Left colon (tissue), 2 donors: ENCODE measurements around the gene HSF5. TPM values are rescaled to one million over a fixed set of nuclear protein-coding genes. Genes with fewer than 3 reads are reported as not detected.

Experiments used
- ATAC-seq: fragments of 200-7000 bp; cut with Tn5 transposase; one replicate; pipeline ENCODE4 v1.9.1; 2020; ENCODE audit warnings: mild to moderate bottlenecking, moderate library complexity
- DNase-seq, 2 donors: peaks; one replicate each; pipeline ENCODE4 v3.0.0-alpha.2; 2020
- intact Hi-C, 2 donors: fragments of 100-400 bp; cut with DNase I in 1 of 2; cut with micrococcal nuclease in 1 of 2; formaldehyde crosslinking; loops; one replicate each; pipeline versions ENCODE4 v1.11.2 to v1.14.0; 2022; cut with DNase I, micrococcal nuclease
- total RNA-seq, 2 donors: library from RNA; stranded (reverse); fragmentation: NEBNext Ultra II Directional; extraction: Animal tissue kit (Norgen Biotek cat#: 25700); gene quantifications; one replicate each; pipeline ENCODE4 v1.2.1, GENCODE V29; 2021
- donor health status: DM: no; HTN: no; CAD: no.
- donor health status: DM: yes; HTN: yes; CAD: no.

HSF5 gene
- total RNA-seq, 2 donors from 2014 or later: not detected

DNA sequence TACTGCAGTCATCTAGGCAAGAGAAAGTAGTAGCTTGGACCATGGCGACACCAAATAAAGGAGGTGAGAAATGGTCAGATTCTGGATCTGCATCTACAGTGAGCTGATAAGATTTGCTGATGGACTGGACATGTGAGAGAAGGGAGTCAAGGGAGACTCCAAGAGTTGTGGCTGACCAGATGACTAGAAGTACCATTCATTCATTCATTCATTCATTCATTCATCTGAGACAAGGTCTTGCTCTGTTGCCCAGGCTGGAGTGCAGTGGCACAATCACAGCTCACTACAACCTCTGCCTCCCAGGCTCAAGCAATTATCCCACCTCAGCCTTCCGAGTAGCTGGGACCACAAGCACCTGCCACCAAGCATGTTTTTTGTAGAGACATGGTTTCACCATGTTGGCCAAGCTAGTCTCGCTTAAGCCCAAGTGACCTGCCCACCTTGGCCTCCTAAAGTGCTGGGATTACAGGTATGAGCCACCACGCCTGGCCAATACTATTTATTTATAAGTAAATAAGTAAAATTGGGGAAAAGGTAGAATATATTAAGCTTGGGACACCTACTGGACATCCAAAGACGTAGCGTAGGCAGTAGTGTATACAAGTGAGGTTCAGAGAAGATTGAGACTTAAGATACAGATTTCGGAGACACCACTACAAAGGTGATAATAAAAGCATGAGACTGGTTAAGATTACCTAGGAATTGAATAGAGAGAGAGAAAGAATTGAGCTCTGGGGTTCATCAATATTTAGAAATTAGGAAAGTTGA is 55.2 kb downstream of the HSF5 start:
- intact Hi-C loops: no loop called here
- no peak for ATAC-seq
- DNase-seq: no peak

- no peak for ATAC-seq
- DNase-seq: no peak
- intact Hi-C loops: no loop called here
These were observed 60.4 kb downstream of the HSF5 start for GRCh38 chr17:58427807-58428206.

GRCh38 chr17:58421711-58422110 is 66.5 kb downstream of the HSF5 start:
- intact Hi-C loops: no loop called here
- ATAC-seq (no peak), DNase-seq (no peak)

GRCh38 chr17:58420827-58421226 is 67.4 kb downstream of the HSF5 start:
- ATAC-seq (no peak), DNase-seq (no peak)
- intact Hi-C loops: no loop called here

DNA sequence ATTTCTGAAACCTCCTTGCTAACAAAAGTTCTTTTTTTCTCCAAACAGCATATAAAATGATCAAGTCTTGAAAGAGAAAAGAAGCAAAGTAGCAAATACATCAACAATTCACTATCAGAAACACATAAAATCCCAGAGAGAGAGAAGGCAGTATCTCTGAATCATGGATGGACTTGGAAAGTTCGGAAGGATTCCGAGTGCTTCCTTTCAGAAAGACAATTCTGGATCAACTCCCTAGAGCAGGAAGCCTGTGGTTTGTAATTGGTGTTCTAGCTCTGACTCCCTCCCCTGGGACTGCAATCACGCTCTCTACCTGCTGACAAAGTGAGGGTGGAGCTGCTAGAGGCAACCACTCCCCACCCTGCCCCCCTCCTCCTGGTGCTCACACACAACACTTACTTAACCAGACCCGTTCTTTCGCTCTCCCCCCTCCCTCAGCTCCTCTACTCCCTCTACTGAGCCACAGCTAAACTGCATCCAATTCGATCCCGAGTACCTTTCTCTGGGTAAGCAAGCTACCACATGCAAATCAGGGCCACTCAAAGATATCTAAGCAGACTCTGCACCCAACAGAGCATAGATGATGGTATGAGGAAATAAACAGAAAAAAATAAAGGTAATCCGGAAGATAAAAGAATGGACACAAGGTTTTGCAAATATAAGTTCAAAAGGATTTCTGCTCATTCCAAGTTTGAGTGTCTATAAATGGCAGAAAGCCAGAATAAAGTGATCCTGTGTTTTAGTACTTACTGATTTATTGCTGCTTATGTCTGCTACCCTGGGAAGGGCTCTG is 70.7 kb downstream of the HSF5 start, which contains the start of gene RNF43:
RNF43 (minus strand) TSS at position 235 of the 793 bp plus-strand sequence. CDS start 1,957 bp downstream, outside the sequence.
- ATAC-seq (peak; percentile 88), DNase-seq (peak; percentile 94 to 99)
- intact Hi-C loops: no loop called here

- intact Hi-C loops: no loop called here
- ATAC-seq: peak; percentile 8
- peak in 1 of 2 donors; percentile 7 for DNase-seq
These were observed 71.3 kb downstream of the HSF5 start for GRCh38 chr17:58416937-58417299.

- intact Hi-C loops: no loop called here
- ATAC-seq (no peak), DNase-seq (no peak)
These were observed 71.8 kb downstream of the HSF5 start for GRCh38 chr17:58416396-58416795.

- intact Hi-C loops: no loop called here
- peak; percentile 48 to 54 for DNase-seq
- peak; percentile 40 for ATAC-seq
These were observed 72.7 kb downstream of the HSF5 start for GRCh38 chr17:58415371-58416055.

- ATAC-seq (peak; percentile 12), DNase-seq (no peak)
- intact Hi-C loops: no loop called here
These were observed 73.6 kb downstream of the HSF5 start for GRCh38 chr17:58414596-58414997.

DNA sequence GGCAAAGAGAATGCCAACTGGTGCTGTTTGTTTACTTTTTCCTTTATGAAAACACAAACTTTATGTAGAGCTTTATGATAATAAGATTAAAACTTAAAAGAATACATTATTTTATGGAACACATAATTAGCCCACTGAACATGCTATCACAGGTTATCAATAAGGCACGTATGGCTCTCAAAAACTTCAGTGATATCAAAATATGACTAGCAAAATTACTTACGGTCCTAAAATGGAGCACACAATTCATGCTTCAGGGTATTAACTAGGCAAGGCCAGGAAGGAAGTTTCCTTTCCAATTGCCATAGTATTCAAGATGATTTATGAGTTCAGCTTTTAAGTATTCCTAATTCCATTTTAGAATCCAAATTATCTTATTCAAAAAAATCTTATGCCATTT is 74.5 kb downstream of the HSF5 start:
- intact Hi-C loops: no loop called here
- DNase-seq (no peak), ATAC-seq (no peak)

DNA sequence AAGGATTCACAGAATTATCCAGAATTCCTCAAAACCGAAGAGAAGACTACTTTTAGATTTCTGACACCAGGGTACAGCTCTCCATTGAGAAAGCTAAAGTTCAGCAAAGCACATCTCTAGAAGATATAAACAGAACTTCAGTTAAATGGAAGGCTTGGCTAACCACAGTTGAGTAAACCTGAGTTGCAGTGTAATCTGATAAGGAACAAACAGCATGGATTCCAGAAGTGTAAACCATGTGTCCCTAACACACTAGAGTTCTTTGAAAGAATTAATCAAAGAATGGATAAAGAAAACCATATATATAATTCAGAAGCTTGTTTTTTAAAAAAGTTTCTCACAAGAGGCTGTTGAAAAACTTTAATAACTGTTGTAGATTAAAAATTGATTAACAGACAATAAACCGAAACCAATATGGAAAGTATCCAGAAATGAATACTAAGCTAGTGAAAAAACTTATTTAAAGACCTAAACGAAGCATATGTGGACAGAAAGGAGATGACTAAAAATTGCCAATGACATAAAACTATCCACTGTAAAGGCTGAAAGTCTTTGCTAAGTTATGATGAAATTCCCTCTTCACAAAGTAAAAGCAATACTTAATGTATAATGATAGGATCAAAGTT is 75.1 kb downstream of the HSF5 start:
- ATAC-seq (peak; percentile 18), DNase-seq (no peak)
- intact Hi-C loops: no loop called here

DNA sequence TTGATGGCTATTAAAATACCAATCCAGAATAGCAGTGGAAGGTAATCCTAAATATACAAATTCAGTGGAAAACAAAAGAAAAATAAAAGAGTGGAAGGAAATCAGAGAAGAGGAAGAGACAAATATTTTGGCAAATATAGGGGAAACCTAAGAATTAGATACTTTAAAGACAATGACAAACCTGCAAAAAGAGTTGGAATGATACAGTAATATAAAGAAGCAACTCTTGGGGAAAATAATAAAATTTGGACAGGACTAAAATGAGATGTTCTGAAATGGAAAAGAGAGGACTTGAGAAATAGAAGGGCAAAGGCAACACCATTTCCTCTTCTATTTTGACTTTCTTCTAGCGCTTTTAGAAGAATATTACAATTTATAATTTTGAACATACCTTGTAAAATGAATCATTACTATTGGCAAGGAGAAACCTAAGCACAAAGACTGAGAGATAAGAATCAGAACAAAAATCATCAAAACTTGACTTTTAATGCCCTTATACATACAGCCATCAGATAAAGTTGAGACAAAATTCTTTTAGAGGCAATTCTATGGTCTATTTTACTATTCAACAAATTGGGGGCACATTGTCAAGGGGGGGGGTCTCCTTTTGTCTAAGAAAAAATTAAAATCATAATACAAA is 76.0 kb downstream of the HSF5 start:
- DNase-seq: no peak
- ATAC-seq: no peak
- intact Hi-C loops: no loop called here

- ATAC-seq (peak; percentile 15), DNase-seq (no peak)
- intact Hi-C loops: no loop called here
These were observed 76.8 kb downstream of the HSF5 start for GRCh38 chr17:58411408-58411894.

DNA sequence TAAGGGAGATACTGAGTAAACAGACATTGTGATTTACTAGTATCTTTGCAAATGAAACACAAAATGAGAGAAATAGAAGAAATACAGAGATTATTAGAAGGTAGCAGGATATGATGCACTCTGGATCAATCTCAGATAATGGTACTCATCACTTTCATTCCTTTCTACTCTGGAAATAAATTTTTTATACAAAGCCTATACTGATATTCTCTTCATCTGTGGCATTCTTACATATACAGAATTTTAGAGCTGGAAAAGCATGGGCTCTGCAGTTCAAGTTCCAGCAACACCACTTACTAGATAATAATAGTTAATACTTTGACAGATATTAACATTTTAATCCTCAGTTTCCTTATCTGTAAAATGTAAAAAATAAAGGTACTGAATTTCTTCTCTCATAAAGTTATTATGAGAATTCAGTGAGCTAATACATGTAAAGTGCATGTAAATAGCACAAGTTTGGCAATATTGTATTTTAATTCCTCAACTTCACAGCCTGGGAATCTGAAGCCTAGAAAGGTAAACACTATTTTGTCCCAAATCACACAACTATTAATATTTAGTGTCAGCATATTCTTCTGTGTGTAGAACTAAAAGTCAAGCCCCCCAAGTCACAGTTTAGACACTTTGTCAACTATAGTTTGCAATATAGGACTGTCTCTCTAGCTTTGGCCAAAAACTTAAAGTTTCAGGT is 77.3 kb downstream of the HSF5 start:
- intact Hi-C loops: no loop called here
- ATAC-seq (no peak), DNase-seq (no peak)

GRCh38 chr17:58409432-58409831 is 78.8 kb downstream of the HSF5 start:
- intact Hi-C loops: no loop called here
- no peak for DNase-seq
- ATAC-seq: peak; percentile 18

DNA sequence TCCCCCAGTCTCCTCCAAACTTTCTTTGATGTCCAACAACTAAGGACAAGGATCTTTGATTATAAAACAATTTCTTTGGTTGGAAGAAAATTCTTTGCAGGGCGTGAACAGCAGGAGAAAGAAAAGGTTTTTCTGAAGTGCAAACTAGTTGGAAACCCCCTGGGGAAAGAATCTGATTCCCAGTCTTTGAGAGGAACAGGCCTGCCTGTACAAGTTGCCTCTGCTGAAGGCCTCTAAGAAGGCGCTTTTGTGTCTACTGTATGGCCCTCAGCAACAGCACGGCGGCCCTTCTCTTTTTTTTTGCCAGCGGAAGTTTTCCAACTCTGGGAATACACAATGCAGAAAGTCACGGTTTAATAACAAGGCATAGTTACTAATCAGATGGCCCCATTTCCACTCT is 84.9 kb downstream of the HSF5 start:
- no peak for ATAC-seq
- DNase-seq: no peak
- intact Hi-C loops: no loop called here

GRCh38 chr17:58402679-58403078 is 85.5 kb downstream of the HSF5 start:
- no peak for ATAC-seq
- no peak for DNase-seq
- intact Hi-C loops: no loop called here

- ATAC-seq (no peak), DNase-seq (no peak)
- intact Hi-C loops: no loop called here
These were observed 86.2 kb downstream of the HSF5 start for GRCh38 chr17:58402047-58402446.
